Panc1 (cell line): ENCODE results near the gene TXNDC2.

Experiments used
- CTCF ChIP-seq: fragments of 450-650 bp; IDR thresholded peaks from 2 replicates; pipeline ENCODE4 v1.5.1; 2017; ENCODE audit warnings: mild to moderate bottlenecking
- REST ChIP-seq, 2 experiments: IDR thresholded peaks; 2 replicates each; pipeline ENCODE4 v1.6.1; 2011 to 2012; ENCODE audit warnings: low read depth in 2 of 2, control low read depth in 1 of 2, low read length in 1 of 2, mild to moderate bottlenecking in 1 of 2, moderate library complexity in 1 of 2; ENCODE audit not compliant: insufficient read depth in 1 of 2

- TF ChIP-seq CTCF (no peak), REST (IDR thresholded peaks at IDR 0.05; ENCODE audit: insufficient read depth in 1 of 2, low read depth in 2 of 2, low read length in 1 of 2) (no peak)
Measured at GRCh38 chr18:9861933-9862332, 23.8 kb upstream of the TXNDC2 start.
